ENCODE measurements around the gene ESYT1. TPM values are rescaled to one million over a fixed set of nuclear protein-coding genes. Genes with fewer than 3 reads are reported as not detected.

The ESYT1 gene
- total and polyA plus RNA-seq, 9 of the 15 experiments (the other 6 are each of a cell fraction or from before 2014, with no cell fraction given): 132 to 420 (median 164) TPM

DNA sequence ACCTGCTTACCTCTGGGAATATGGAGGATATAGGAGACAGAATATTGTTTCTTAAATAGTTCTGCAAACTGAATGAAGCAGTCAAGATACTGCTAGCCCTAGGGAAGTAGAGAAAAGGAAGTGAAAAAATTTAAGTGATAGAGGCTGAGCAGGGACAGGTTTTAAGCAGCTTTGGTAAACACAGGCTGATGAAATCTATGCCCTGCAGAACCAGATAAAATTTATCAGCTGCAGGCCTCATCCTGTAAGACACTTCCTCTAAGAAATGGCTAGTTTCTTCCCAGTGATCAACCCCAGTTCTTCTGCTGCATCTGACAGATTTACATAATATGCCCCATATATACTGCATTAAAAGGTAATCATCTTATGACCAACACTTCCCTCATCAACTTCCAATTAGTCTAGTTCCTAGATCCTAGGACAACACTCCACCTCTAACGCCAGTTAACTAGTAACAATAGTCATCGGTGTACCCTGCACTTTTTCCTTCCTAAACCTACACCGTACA is 1.3 kb upstream of the ESYT1 start (continued):
- TF ChIP-seq POLR3A (IDR thresholded peaks at IDR 0.05; ENCODE audit: borderline replicate concordance, extremely low read depth, insufficient read depth, insufficient read length) (no peak), MYBL2 (IDR thresholded peaks at IDR 0.05; ENCODE audit: low read depth) (no peak), MYBL2 (CRISPR knock-in tag; IDR thresholded peaks at IDR 0.05; ENCODE audit: borderline replicate concordance) (no peak), ATF4 (CRISPR knock-in tag; IDR thresholded peaks at IDR 0.05) (peak; percentile 90), SNIP1 (IDR thresholded peaks at IDR 0.05; ENCODE audit: low read depth) (no peak), RFX5 (IDR thresholded peaks at IDR 0.05; ENCODE audit: low read depth, low read length) (no peak), HDAC1 (IDR thresholded peaks at IDR 0.05) (no peak; a peak in 1 of 4 replicates), MNT (conservative IDR thresholded peaks at IDR 0.05) (peak in 1 of 2 experiments; percentile 9; a peak in 1 of 4 replicates), SMAD1 (IDR thresholded peaks at IDR 0.05; ENCODE audit: low read depth, low read length, partially characterized antibody) (peak; percentile 82), SAP30 (IDR thresholded peaks at IDR 0.05; ENCODE audit: borderline replicate concordance, insufficient read depth, low read depth, low read length, poor library complexity, severe bottlenecking) (no peak), ZNF232 (CRISPR knock-in tag; IDR thresholded peaks at IDR 0.05) (no peak), BCL6 (CRISPR knock-in tag; IDR thresholded peaks at IDR 0.05) (no peak), RBM17 (IDR thresholded peaks at IDR 0.05; ENCODE audit: borderline replicate concordance, low read depth, low read length) (no peak), PURB (CRISPR knock-in tag; IDR thresholded peaks at IDR 0.05; ENCODE audit: low read depth) (no peak), SRSF3 (IDR thresholded peaks at IDR 0.05; ENCODE audit: insufficient read depth, low read length) (no peak), ETS1 (conservative IDR thresholded peaks at IDR 0.05; ENCODE audit: control insufficient read depth, low read depth, low read length) (no peak), DPF2 (IDR thresholded peaks at IDR 0.05) (peak; percentile 98), ZNF217 (CRISPR knock-in tag; IDR thresholded peaks at IDR 0.05) (no peak), ZFP36 (IDR thresholded peaks at IDR 0.05; ENCODE audit: low read depth, low read length, partially characterized antibody) (no peak), ZNF707 (CRISPR knock-in tag; conservative IDR thresholded peaks at IDR 0.05) (no peak), ZNF124 (CRISPR knock-in tag; IDR thresholded peaks at IDR 0.05) (no peak), ERF (CRISPR knock-in tag; IDR thresholded peaks at IDR 0.05) (no peak), MCM5 (IDR thresholded peaks at IDR 0.05; ENCODE audit: low read depth) (no peak), PPARD (CRISPR knock-in tag; IDR thresholded peaks at IDR 0.05) (no peak), ZBED1 (IDR thresholded peaks at IDR 0.05) (no peak)
- TF ChIP-seq, protein P1, sequence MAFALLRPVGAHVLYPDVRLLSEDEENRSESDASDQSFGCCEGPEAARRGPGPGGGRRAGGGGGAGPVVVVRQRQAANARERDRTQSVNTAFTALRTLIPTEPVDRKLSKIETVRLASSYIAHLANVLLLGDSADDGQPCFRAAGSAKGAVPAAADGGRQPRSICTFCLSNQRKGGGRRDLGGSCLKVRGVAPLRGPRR (CRISPR knock-in tag; IDR thresholded peaks at IDR 0.05): no peak

All from K562 (cell line).